Mesothelial cell of epicardium (in vitro differentiated cells): Measurements from ENCODE around the gene PLEKHA7. TPM values are rescaled to one million over a fixed set of nuclear protein-coding genes. Genes with fewer than 3 reads are reported as not detected.
A peak's percentile ranks its signal among the peaks of the same experiment; 100 is the strongest.

Experiments used
- DNase-seq, 2 experiments: peaks; one replicate each; pipeline ENCODE4 v3.0.0; 2021; ENCODE audit warnings: low spot score in 2 of 2; ENCODE audit not compliant: unreplicated experiment in 2 of 2
- H3K27ac Mint-ChIP-seq: 2 replicates; pipeline ENCODE4 v1.8.0; 2021; ENCODE audit warnings: mixed read lengths
- H3K27me3 Mint-ChIP-seq: 2 replicates; pipeline ENCODE4 v1.8.0; 2021; ENCODE audit warnings: low read depth, mixed read lengths
- H3K36me3 Mint-ChIP-seq: 2 replicates; pipeline ENCODE4 v1.8.0; 2021; ENCODE audit warnings: mixed read lengths
- H3K4me1 Mint-ChIP-seq: 2 replicates; pipeline ENCODE4 v1.8.0; 2021; ENCODE audit warnings: mixed read lengths
- H3K4me3 Mint-ChIP-seq: 2 replicates; pipeline ENCODE4 v1.8.0; 2021; ENCODE audit warnings: mild to moderate bottlenecking, moderate library complexity, mixed read lengths
- H3K9me3 Mint-ChIP-seq: 2 replicates; pipeline ENCODE4 v1.8.0; 2021; ENCODE audit warnings: mixed read lengths
- total RNA-seq: library from RNA; stranded (reverse); gene quantifications from 3 replicates; pipeline ENCODE4 v1.2.1, GENCODE V29; 2021
- TF ChIP-seq, protein P1 (sequence below): fragments of 200-600 bp; sonication (generic); IDR thresholded peaks from one replicate; pipeline ENCODE4 v1.5.0; 2021; ENCODE audit warnings: antibody characterized with exemption; ENCODE audit not compliant: unreplicated experiment

PLEKHA7 gene
- total RNA-seq, 1 donor from 2014 or later, result 30.5 TPM

DNA sequence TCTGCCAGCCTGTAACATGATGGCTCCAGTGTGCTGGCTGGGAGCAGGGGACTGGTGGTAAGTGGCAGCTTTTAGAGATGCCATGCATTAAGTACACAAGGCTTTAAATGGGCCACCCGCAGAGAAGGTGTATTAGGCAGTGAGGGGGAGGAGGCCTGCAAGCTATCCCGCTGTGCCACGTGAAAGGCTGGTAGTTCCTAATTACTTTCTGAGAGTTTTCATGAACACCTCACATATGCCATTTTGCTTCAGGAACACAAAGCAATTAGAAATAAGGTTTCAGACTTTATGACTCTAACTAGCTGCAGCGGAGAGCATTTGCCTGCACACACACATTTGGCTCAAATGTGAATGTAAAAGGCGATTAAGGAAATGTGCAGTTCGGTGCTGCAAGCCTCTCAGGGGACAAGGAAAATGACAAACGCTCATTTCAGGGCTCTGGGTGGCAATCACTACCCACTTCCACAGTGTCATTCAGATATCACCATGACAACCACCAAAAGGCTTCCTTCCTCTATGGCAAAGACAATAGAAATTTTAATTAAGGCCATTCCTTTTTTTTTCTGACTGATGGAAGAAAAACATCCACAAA lies 116.6 kb downstream of the PLEKHA7 start:
- TF ChIP-seq, protein P1, sequence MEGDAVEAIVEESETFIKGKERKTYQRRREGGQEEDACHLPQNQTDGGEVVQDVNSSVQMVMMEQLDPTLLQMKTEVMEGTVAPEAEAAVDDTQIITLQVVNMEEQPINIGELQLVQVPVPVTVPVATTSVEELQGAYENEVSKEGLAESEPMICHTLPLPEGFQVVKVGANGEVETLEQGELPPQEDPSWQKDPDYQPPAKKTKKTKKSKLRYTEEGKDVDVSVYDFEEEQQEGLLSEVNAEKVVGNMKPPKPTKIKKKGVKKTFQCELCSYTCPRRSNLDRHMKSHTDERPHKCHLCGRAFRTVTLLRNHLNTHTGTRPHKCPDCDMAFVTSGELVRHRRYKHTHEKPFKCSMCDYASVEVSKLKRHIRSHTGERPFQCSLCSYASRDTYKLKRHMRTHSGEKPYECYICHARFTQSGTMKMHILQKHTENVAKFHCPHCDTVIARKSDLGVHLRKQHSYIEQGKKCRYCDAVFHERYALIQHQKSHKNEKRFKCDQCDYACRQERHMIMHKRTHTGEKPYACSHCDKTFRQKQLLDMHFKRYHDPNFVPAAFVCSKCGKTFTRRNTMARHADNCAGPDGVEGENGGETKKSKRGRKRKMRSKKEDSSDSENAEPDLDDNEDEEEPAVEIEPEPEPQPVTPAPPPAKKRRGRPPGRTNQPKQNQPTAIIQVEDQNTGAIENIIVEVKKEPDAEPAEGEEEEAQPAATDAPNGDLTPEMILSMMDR, result no peak
- H3K27ac Mint-ChIP-seq, result no peak overlapping the region
- no peaks in the 10 kb centered on the region for H3K9me3 Mint-ChIP-seq
- H3K36me3 Mint-ChIP-seq, result no peaks in the 10 kb centered on the region
- no peak for DNase-seq
- H3K27me3 Mint-ChIP-seq, result no peaks in the 10 kb centered on the region
- H3K4me3 Mint-ChIP-seq, result no peak overlapping the region
- H3K4me1 Mint-ChIP-seq, result peaks cover 10% of the 10 kb centered on the region

DNA sequence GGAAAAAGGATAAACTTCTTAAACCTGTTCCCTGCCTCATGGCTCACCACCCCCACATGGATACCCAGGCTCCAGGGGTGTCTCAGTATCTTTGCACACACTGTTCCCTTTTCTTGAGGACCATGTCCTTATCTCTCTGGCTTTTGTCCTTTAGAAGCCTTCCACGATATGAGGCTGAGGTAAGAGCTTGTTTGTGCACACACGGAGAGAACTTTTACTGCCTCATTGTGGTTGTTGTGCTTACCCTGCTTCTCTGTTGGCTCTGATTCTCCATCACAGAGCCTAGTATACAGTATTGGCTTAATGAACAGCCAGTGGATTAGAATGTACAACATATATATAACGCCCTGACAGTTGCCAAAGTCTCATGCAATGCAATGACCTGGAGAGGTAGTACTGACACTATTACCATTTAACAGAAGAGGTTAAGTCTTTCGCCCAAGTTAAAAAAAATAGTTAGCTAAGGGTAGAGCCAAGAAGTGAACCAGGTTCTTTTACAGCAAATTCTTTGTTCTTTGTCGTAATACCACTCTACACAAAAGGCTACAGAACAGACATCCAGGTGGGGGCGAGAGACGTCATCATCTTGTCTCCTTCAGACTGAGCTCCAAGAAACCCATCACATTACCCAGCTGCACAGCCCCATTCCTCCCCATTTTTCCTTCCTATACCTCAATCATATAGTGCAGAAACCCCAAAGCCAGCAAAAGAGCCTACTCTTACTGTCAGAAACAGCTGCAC lies 117.3 kb downstream of the PLEKHA7 start:
- no peaks in the 10 kb centered on the region for H3K27me3 Mint-ChIP-seq

GRCh38 chr11:16895306-16895705 lies 118.9 kb downstream of the PLEKHA7 start:
- Mint-ChIP-seq H3K27me3 (no peaks in the 10 kb centered on the region), H3K36me3 (no peaks in the 10 kb centered on the region), H3K4me3 (no peak overlapping the region), H3K4me1 (peaks cover 13% of the 10 kb centered on the region), H3K9me3 (peaks cover 1% of the 10 kb centered on the region), H3K27ac (no peak overlapping the region)
- DNase-seq, result no peak
- TF ChIP-seq, protein P1, result no peak

More for the DNA sequence above, 117.3 kb downstream of the PLEKHA7 start:
- TF ChIP-seq, protein P1, result no peak
- H3K4me1 Mint-ChIP-seq, result peaks cover 13% of the 10 kb centered on the region
- H3K4me3 Mint-ChIP-seq, result no peak overlapping the region
- H3K27ac Mint-ChIP-seq, result no peak overlapping the region
- no peaks in the 10 kb centered on the region for H3K36me3 Mint-ChIP-seq
- DNase-seq, result no peak
- no peaks in the 10 kb centered on the region for H3K9me3 Mint-ChIP-seq

GRCh38 chr11:16893456-16894066 lies 120.7 kb downstream of the PLEKHA7 start:
- Mint-ChIP-seq H3K36me3 (peaks cover 10% of the 10 kb centered on the region), H3K9me3 (peaks cover 16% of the 10 kb centered on the region), H3K4me1 (peaks cover 13% of the 10 kb centered on the region), H3K27ac (peak overlapping the region; percentile 80), H3K27me3 (no peaks in the 10 kb centered on the region), H3K4me3 (no peak overlapping the region)
- TF ChIP-seq, protein P1, result no peak
- peak in 1 of 2 experiments; percentile 42 for DNase-seq

DNA sequence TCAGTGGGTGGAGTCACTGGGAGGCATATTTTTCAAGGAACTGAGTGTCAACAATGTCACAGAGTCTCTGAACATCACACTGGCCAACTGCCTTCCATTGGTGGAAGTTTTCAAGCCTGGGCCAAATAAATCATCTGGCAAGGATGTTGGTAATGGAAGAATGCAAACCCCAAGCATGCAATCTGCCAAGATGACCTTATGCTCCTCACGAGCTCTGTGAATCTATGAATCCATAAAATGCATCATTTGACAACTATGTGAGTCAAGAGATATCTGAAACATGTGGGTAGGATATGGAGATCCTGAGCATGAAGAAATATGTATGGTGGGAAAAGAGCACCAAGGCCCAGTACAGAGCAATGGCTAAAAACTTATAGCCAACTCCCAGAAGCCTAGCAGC lies 122.2 kb downstream of the PLEKHA7 start:
- Mint-ChIP-seq H3K4me1 (peaks cover 10% of the 10 kb centered on the region), H3K4me3 (no peak overlapping the region), H3K27me3 (no peaks in the 10 kb centered on the region), H3K27ac (no peak overlapping the region), H3K36me3 (peaks cover 10% of the 10 kb centered on the region), H3K9me3 (peaks cover 16% of the 10 kb centered on the region)
- no peak for DNase-seq
- TF ChIP-seq, protein P1, result no peak
